Colon (tissue), 2 donors: ENCODE measurements around the gene PSMB11.

ENCODE experiments used
- FAIRE-seq: peaks from 2 replicates; lab custom pipeline; 2012; peaks lifted over from hg19 to GRCh38; lab: Jason Lieb, UNC
- donor health status: control.
- donor health status: control.

PSMB11 gene

DNA sequence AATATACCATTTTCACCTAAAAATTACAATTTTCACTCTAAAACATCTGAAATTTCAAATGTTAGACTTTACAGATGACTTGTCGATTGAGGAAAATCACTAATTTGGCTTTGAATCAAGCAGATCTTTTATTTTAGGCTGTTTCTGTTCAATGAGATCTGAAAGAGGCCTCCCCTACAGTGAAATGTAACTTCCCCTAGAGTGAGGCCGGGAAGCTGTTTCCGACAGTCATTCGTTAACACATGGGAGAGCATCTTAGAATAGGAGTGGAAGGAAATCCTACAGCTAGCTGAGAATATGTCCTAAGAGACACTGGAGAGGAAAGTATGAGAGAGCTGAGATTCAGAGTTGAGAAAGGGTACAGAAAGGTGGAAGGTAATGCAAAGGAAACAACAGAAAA lies 26.4 kb upstream of the PSMB11 start:
- FAIRE-seq: no peak

DNA sequence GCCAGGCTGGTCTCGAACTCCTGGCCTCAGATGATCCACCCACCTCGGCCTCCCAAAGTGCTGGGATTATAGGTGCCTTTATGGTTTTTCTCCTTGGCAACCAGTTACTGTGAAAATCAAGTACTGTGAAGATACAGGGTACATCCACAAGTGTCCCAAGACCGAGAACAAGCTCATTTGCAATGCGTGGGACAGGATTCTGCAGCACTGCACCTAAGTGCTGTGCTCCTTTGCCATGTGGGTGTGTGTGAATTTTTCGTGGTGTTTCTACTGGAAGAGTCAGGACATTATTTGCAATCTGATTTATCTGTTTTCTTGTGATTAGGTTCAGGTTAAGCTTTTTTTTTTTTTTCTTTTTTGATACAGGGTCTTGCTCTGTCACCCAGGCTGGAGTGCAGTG lies 24.9 kb upstream of the PSMB11 start:
- FAIRE-seq: no peak

DNA sequence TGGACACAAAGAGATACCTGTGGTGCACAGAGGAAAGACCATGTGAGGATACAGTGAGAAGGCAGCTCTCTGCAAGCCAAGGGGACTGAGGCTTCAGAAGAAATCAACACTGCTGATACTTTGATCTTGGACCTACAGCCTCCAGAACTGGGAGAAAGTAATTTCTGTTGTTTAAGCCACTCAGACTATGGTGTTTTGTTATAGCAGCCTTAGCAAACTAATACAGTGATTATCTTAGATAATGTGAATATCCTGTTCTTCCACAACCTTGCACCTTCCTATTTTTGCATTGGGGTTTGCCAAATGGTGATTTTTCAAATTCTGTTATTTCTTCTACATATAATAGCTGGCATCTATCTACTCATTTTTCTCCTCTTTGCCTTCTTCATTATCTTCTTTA lies 23.9 kb upstream of the PSMB11 start:
- FAIRE-seq: no peak

DNA sequence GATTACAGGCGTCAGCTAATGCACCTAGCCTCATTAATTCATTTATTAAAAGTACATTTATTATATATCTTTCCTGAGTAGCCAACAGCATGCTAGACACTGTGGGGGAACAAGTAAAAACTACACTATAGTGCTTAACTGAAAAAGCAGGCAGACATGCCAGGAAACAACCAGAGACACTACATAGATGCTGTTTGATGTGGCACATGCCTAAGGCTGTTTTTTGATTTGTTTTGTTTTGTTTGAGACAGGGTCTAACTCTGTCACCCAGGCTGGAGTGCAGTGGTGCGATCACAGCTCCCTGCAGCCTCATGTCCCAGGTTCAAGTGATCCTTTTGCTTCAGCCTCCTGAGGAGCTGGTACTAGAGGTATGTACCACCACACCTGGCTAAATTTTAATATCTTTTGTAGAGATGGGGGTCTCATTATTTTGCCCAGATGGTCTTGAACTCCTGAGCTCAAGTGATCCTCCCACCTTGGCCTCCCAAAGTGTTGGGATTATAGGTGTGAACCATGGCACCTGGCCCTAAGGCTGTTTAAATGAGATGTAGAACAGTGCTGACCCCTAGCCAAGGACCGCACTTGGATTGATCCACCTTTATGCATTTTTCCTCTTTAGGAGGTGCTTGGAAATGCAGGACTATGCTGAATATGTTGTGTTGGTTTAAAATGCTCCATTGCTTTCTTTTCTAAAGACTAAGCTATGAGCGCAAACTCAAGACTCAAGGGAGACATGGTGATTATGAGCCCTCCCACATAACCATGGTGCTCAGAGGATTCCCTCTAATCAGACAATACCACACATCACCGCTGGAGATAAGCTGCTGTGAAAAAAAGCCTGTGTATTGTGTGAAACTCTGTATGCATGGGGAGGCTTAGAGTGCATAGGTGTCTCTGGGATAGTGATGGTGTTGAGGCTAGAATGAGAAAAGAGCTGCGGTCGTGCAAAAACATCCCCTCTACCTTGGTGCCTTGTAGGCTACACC lies 21.6 kb upstream of the PSMB11 start:
- FAIRE-seq: no peak

DNA sequence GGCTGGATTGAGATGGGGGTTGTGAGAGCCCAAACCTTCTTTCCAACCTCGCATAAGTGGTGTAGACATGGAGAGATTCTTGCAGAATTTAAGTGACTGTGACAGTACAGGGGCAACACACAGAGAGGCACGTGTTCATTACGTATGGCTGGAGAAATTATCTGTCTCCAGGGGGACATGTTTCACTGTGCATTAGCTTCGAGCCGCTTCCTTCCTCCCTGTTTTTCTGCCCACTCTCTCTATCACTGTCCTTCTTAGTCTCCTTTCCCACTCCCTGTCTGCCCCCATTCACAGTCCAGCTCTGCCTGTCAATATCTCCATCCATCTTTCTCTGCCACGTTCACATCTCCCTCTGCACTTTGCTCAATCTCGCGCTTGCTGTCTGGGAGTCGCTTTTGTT lies 20.6 kb upstream of the PSMB11 start:
- no peak for FAIRE-seq

DNA sequence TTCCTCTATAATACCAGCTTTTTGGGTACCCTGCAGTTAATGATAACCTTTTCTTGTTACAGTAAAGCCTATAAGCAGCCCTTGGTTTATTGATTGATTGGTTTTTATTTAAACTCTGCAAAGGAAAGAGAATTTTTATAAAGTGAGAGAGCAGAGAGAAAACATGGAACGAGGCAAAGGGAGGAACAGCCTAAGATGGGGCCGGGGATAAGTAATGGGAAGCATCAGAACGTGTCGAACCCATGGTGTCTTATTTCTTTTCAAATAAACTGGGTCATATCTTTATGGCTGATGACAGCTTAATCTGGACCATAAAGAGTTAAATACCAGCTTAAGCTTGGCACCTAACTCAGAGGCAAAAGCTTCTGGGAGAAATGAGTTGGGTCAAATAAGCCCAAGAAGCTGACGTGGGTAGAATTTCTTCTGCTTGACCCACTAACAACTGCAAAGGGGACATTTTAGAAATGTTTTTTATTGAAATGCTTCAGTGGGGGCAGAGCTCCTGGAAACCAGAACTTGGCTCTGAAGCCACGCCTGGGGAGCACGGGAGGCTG lies 20.0 kb upstream of the PSMB11 start:
- no peak for FAIRE-seq

DNA sequence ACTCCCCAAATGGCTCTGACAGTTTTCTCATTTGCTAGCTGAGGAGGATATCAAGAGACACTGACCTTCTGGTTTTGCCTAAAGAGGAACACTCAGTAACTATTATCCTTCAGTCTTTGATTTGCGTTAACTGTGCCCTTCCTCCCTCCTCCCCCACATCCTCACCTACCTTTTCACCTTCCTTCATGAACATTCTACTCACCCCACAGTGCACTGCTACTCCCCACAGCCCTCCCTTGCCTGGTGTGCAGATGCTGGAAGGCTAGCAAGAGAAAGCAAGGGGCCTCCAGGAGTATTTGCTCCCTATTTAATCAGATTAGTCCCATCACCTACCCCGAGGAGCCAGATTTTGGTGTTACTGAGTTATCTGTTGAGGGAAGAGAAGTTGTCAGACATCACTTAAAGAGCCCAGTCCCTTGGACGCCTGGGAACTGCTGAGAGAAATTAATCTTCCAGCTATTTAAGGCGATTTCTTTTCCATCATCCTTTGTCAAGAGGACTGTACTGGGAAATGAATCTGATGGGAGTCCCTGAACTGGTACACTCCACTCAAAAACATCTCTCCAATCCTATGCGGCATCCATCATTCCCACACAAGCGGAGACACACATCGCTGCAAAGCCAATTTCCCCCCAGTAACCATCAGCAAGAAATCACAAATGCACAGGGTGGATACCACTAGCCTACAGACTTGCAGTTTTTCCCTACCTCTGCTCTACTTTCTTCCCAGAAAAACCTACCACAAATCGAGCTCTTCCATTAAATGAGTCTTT lies 18.8 kb upstream of the PSMB11 start:
- FAIRE-seq: no peak

DNA sequence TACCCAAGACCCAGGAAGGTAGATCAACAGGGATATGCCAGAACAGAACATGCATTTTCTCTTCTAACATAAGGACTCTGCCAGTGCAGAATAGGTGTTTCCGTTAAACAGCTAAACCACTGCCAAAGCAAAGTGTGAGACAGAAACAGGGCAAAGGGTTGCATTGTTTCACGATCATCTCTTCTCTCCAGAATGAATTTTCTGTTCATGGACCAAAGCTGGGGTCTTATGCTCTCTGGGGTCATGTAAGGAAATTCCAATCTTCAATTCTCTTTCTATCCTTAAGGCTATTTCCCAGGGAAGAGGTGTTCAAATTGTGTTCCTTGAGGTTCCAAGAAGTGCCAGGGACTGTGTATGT lies 18.2 kb upstream of the PSMB11 start:
- no peak for FAIRE-seq

DNA sequence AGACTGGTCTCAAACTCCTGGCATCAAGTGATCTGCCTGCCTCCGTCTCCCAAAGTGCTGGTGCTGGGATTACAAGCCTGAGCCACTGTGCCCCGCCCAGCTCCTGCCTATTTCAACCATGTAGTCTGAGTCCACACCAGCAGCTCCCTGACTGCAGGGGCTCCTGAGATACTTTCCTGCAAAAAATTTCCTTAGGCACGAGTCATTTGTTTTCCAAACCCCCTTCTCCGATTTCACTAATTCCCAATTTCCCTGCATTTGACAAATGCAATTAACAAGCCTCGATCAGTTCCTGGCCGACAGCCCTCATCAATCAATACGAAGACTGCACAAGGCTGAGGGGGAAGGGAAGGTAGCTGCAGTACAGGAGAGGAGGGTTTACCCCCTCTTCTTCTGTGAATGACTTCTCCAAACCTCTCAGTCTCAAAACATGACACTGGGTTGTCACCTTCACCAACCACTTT lies 17.4 kb upstream of the PSMB11 start:
- no peak for FAIRE-seq

DNA sequence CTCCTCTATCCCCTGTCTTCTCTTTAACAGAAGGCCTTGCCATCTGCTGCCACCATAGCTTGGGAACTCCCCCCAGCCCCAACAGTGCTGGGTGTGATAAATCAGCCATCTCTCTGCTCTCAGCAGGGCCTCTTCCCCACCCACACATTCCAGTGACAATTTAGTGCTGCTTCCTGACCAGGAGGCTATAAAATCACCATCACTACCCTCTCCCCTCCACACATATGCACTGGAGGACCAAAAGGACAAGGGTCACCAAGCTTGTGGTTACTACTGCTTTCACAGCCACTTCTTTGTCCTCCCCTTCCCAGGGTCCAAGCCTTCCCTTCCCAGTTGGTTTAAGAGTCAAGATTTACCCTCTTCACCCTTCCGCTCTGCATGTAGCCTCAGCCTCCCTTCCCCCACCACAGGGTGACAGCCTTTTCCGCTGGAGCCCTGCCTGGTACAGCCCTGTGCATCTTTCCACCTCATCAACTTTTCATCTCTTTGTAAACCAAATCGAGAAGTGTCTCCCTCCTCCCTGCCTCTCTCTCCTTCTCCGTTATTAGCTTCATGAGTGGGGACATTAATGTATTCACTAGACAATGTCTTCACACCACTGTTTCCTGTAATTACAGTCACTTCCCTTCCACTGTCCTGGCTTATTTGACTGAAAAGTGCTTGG lies 16.7 kb upstream of the PSMB11 start:
- FAIRE-seq: no peak

DNA sequence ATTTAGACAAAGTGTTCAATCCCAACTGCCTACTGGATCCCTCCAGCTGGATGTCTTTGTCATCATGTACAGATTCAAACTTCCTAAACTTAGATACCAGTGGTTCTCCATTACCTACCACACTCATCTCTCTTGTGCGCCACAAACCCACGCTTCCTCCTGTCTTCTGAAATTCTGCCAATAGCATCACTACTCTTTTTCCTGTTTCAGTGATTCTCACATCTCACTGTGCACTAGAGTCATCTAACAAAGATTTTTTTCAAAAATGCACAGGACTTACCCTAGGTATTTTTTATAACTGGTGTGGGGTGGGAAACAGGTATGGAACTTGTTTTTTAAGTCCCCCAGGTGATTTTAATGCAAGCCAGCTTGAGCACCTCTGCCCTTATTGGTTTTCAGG lies 13.2 kb upstream of the PSMB11 start:
- FAIRE-seq: no peak

DNA sequence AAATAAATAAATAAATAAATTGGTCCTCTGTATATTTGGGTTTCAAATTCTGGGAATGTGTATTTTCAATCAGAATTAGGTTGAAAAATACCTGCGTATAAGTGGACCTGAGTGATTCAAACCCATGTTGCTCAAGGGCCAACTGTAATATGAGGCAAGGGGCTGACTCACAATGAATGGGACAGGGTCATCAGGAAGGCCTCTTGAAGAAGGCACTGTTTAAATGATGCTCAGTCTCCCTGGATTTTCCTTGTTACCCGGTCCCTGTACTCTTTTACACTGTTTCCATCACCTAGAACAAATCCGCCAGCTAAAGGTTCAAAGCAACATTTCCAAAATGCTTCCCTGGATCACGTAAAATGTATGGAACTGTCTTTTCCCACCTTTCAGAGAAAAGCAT lies 11.1 kb upstream of the PSMB11 start:
- no peak for FAIRE-seq

DNA sequence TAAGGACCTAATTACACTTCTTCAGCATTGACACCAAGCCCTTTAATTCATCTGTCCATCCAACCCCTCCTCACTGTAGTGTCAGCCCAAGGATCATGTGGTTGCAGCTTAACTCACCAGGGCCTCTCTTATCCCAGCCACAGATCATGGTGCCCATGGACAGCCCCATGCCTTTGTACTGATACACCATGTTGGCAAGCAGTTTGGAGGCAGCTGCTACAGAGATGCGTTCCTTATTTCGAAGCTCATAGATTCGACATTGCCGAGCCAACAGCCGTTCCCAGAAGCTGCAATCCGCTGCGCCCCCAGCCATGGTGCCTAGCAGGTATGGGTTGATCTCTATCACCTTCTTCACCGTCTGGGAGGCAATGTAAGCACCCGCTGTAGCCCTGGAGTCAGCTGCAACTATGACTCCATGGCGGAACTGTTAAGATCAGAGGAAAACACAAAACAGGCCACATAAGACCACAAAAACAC lies 8.7 kb upstream of the PSMB11 start:
- no peak for FAIRE-seq

DNA sequence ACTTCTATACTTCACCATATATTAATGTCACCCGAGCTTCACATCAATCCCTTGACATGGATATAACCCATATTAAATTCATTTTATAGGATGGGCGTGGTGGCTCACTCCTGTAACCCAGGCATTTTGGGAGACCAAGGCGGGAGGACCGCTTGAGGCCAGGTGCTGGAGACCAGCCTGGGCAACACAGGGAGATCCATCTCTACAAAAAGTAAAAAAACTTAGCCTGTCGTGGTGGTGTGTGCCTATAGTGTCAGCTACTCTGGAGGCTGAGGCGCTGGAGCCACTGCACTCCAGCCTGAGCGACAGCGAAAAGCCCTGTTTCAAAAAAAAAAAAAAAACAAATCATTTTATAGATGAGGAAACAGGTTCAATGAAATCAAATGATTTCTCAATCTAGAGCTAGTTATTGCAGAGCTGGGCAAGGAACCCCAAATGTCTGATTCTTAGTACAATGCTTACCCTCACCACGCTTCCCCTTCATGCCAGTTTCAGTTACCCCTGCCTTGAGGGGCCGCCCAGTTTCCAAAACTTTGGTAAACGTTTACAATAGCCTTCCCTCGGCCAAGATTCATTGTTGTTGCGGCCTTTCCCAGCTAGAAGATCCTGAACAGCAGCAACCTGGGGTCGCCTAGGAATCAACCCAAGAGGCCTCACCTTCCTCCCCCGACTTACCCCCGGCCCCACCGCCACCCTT lies 8.1 kb upstream of the PSMB11 start:
- no peak for FAIRE-seq

DNA sequence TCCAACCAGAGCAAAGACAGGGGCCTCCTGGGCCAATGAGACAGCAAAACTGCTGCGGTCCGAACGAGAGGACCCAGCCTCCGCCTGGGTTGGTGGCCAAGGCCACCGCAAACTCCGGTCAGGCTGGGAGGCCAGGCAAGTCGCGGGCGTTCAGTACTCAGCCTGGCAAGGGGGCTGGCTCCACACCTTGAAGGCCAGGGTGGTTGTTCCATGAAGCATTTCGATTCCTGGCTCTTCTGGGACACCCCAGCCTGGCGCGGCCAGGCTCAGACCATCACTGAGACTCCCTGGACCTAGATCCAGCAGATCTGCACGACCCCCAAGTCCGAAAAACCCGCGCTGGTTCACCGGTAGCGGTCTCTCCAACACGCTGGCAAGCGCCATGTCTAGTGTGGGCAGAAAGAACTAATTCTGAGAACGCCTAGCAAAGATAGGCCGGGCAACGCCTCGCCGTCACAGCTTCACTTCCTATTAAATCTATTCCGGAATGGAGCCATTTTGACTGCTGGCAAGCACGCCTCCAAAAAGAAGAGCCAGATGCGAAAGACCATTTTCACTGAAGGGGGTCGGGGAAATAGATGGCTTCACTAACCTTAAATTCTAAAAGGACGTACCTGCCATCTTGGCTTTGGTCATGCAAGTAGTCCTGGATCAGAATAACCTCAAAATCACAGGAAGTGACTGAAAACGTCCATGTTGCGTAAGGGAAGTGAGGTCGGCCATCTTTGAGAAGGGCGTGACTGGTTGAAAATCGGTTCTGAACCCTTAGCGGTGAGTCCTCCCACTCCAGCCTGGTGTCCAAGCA lies 7.3 kb upstream of the PSMB11 start, which contains the start of gene PSMB5:
Gene PSMB5 (minus strand): TSS at position 403 of the 805 bp plus-strand sequence. CDS start 19 bp downstream, at position 384.
- no peak for FAIRE-seq

DNA sequence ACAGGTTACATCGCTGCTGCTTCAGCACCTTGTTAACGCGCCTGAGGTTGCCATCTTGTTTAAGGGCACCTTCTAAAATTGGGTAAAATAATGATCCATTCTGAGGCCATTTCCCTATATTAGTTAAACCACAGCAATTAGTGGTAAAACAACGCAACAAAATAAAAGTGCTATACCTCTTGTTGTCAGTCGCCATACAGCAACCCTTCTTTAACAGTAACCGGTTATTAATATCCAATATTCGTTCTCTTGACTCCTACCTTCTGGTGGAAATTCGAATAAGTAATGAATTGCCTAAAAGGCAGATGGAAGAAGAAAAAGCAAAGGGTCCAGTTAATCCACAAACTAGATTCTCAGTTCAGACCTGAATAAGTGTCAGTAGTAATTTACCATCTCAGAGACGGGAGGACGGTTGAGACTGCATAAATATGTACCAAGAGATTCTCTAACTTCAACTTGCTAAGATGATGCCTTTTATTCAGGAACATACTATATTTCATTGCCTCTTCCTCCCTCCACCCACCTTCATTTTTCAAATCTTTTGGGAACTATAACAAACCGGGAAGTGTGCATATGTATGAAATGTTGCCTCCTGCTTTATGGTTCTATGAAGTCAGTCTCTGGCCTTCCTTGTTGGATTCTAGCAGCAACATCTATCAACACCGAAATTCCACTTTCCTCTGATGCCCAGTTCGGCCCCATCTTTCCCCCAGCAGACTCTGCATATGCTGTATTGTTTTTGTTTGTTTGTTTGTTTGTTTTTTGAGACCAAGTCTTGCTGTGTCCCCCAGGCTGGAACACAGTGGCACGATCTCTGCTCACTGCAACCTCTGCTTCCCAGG lies 6.5 kb upstream of the PSMB11 start:
- FAIRE-seq: no peak

DNA sequence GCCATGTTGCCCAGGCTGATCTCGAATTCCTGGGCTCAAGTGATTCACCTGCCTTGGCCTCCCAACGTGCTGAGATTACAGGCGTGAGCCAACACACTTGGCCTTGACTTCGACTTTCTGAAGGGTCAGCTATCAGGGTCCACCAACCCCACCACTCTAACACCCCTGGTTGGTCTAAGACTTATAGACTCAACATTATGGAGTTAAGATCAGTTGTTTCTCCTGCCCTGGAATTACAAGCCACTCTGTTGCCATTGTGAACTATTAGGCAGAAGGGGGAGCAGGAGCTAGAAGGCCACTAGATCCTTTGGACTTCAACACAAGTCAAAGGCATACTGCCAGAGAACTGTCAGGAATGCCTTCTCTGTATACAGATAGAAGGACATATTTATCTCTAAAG lies 1.9 kb upstream of the PSMB11 start:
- no peak for FAIRE-seq

DNA sequence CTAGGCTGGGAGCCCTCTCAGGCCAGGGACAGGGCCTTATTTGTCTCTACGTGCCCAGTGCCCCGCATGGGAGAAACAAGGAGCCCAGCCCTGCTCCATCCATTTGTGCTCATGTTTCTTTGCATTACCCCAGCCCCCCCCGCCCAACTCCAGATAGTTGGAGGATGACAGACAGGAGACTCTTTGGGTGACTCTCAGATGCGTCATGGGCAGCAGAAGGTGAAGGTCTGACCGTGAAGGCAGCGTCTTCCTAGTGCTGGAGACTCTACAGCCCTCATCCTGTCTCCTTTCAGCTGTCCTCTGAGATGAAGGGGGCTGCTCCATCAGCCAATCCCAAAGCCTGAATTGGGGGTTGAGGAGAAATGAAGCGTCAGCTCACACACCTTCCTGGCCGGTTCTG lies 283 bp upstream of the PSMB11 start:
- no peak for FAIRE-seq

DNA sequence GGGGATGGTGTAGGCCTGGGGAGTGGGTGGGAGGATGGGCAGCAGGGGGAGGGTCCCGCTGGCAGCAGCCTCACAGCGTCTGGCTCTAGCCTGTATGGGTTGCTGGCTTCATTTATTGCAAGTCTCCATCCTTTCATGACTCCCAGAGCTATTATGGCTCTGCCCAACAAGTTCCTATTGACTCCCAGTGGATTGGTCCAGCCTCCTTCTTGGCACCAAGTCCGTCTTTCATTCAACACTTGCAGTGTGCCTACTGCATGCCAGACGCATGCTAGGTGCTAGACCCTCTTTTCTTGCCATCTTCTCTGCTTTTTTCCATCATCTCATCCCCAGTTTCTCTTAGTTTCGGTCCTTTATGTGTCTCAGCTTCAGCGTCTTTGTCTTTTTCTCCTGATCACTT lies 1.1 kb downstream of the PSMB11 start:
- FAIRE-seq: no peak

DNA sequence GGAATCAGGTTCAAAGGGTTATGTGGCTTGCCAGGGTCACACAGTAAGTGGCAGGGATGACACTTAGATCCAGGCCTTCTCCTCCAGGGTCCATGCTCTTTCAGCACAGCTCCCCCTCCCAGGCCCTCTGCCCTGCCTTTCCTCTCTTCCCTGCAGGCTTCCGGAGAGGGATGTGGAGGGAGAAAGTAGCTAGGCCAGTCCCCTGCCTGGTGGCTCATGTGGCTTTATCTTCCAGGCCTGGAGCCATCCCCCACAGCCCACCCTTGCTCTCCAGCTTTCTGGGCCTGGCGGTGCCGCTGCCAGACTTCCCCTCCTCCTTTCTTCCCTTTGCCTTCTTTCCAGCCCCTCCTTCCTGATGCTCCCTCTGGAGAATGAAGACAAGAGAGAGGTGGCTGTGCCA lies 1.7 kb downstream of the PSMB11 start:
- no peak for FAIRE-seq
